ENCODE results near the gene MTUS2. TPM values are rescaled to one million over a fixed set of nuclear protein-coding genes. Genes with fewer than 3 reads are reported as not detected.

The MTUS2 gene
- total and polyA plus RNA-seq, 10 of the 15 experiments (the other 5 are each of a cell fraction or from before 2014, with no cell fraction given): under 0.01 to 0.05 (median 0.02) TPM; not detected in 6

- ChIA-PET RAD21 (ENCODE audit: unreplicated experiment) (no interaction called here), CTCF (no interaction called here), POLR2A (no interaction called here), SMC1A (ENCODE audit: uncharacterized antibody, unreplicated experiment) (no interaction called here)
- FAIRE-seq: no peak
- Histone ChIP-seq H3K4me2 (ENCODE audit: control insufficient read depth, insufficient read depth) (0 out of 2 replicates have a peak overlapping the region, but pooled peaks have one; percentile 8), H3K9ac (ENCODE audit: control insufficient read depth, insufficient read depth, low read length) (no peak overlapping the region), H3K79me2 (ENCODE audit: control insufficient read depth, insufficient read depth, low read length) (no peaks in the 10 kb centered on the region), H3K27me3 (replicated peaks in 1 of 2; ENCODE audit: control insufficient read depth in 2 of 2, insufficient read depth in 2 of 2, low read length in 1 of 2) (no peaks in the 10 kb centered on the region), H3K27ac (ENCODE audit: control insufficient read depth, insufficient read depth) (no peak overlapping the region), H3K9me3 (replicated peaks; ENCODE audit: control insufficient read depth, insufficient read depth, low read length) (peaks cover 5% of the 10 kb centered on the region; the same call in 2 of the 3 replicates), H4K20me1 (ENCODE audit: control insufficient read depth, insufficient read depth) (no peaks in the 10 kb centered on the region), H3K4me3 (no peak overlapping the region), H3K36me3 (ENCODE audit: control insufficient read depth in 2 of 2, insufficient read depth in 2 of 2, low read length in 1 of 2) (no peaks in the 10 kb centered on the region), H3K4me1 (ENCODE audit: control insufficient read depth, insufficient read depth, low read length) (no peaks in the 10 kb centered on the region), H2AFZ (ENCODE audit: control insufficient read depth, low read depth, low read length) (no peak overlapping the region; the same call in 1 of the 2 replicates)
- intact Hi-C loops (cut with micrococcal nuclease; ENCODE audit: unreplicated experiment): no loop called here
- no peak for ATAC-seq
- in situ Hi-C loops (cut with MboI): no loop called here
- BruUV-seq (replicated peaks): no TSS peak
- no peak for TF ChIP-seq MEF2B (IDR thresholded peaks at IDR 0.05; ENCODE audit: partially characterized antibody, poor library complexity, severe bottlenecking)
- no peak for DNase-seq (ENCODE audit: low read depth, low spot score)
- 1% methylated on average over 4 of the region's 4 CpGs for WGBS (ENCODE audit: insufficient coverage, insufficient replicate concordance, low lambda C conversion rate, missing lambda C conversion rate)
Observed at GRCh38 chr13:29140277-29140676, 320.1 kb downstream of the MTUS2 start.

- no peaks in the 10 kb centered on the region for H3K36me3 ChIP-seq (ENCODE audit: control insufficient read depth in 2 of 2, insufficient read depth in 2 of 2, low read length in 1 of 2)
- no peak overlapping the region for H3K4me3 ChIP-seq
- BruUV-seq (replicated peaks): no TSS peak
- FAIRE-seq (no peak), ATAC-seq (no peak), DNase-seq (ENCODE audit: low read depth, low spot score) (no peak)
- H2AFZ ChIP-seq (ENCODE audit: control insufficient read depth, low read depth, low read length): no peak overlapping the region
- intact Hi-C loops (cut with micrococcal nuclease; ENCODE audit: unreplicated experiment) (no loop called here), in situ Hi-C loops (cut with MboI) (no loop called here)
- H3K9me3 ChIP-seq (replicated peaks; ENCODE audit: control insufficient read depth, insufficient read depth, low read length): no peaks in the 10 kb centered on the region; the same call in 2 of the 3 replicates
- POLR2A ChIA-PET: no interaction called here
- WGBS (ENCODE audit: insufficient coverage, insufficient replicate concordance, low lambda C conversion rate, missing lambda C conversion rate): 95% methylated on average over 1 of the region's 1 CpG
- H3K27ac ChIP-seq (ENCODE audit: control insufficient read depth, insufficient read depth): no peak overlapping the region
- no peaks in the 10 kb centered on the region for H3K79me2 ChIP-seq (ENCODE audit: control insufficient read depth, insufficient read depth, low read length)
- no peaks in the 10 kb centered on the region for H3K27me3 ChIP-seq (replicated peaks in 1 of 2; ENCODE audit: control insufficient read depth in 2 of 2, insufficient read depth in 2 of 2, low read length in 1 of 2)
- no peaks in the 10 kb centered on the region for H3K4me1 ChIP-seq (ENCODE audit: control insufficient read depth, insufficient read depth, low read length)
- H3K4me2 ChIP-seq (ENCODE audit: control insufficient read depth, insufficient read depth): no peak overlapping the region
- H3K9ac ChIP-seq (ENCODE audit: control insufficient read depth, insufficient read depth, low read length): no peak overlapping the region
- no peaks in the 10 kb centered on the region for H4K20me1 ChIP-seq (ENCODE audit: control insufficient read depth, insufficient read depth)
- RAD21 ChIA-PET (ENCODE audit: unreplicated experiment): no interaction called here
- SMC1A ChIA-PET (ENCODE audit: uncharacterized antibody, unreplicated experiment): no interaction called here
- CTCF ChIA-PET: no interaction called here
- no peak for TF ChIP-seq RCOR1 (conservative IDR thresholded peaks at IDR 0.05; ENCODE audit: low read depth, low read length)
- TF ChIP-seq MYB (IDR thresholded peaks at IDR 0.05; ENCODE audit: borderline replicate concordance, low read depth, low read length): no peak
- TF ChIP-seq KDM1A (IDR thresholded peaks at IDR 0.05; ENCODE audit: borderline replicate concordance): no peak
- no peak for TF ChIP-seq TAF1 (IDR thresholded peaks at IDR 0.05; ENCODE audit: borderline replicate concordance, low read depth, low read length)
- no peak for TF ChIP-seq ASH2L (IDR thresholded peaks at IDR 0.05; ENCODE audit: borderline replicate concordance, low read depth)
- no peak for TF ChIP-seq ZNF687 (IDR thresholded peaks at IDR 0.05)
- TF ChIP-seq STAT3 (IDR thresholded peaks at IDR 0.05; ENCODE audit: low read depth, low read length): no peak
- TF ChIP-seq STAT1 (conservative IDR thresholded peaks at IDR 0.05): no peak
- no peak for TF ChIP-seq ZBTB4 (CRISPR knock-in tag; IDR thresholded peaks at IDR 0.05)
- no peak for TF ChIP-seq MYC (IDR thresholded peaks at IDR 0.05; ENCODE audit: insufficient read depth, insufficient read length, insufficient replicate concordance, low read length, severe bottlenecking)
Observed at GRCh38 chr13:29143847-29144246, 323.7 kb downstream of the MTUS2 start.
